ENCODE results near the gene ZNF639. TPM values are rescaled to one million over a fixed set of nuclear protein-coding genes. Genes with fewer than 3 reads are reported as not detected.

Gene ZNF639
- total RNA-seq, 1 donor from 2014 or later: 37.3 TPM

- Histone ChIP-seq H3K4me1 (no peaks in the 10 kb centered on the region), H3K9me3 (no peaks in the 10 kb centered on the region), H3K27me3 (no peaks in the 10 kb centered on the region), H3K36me3 (no peaks in the 10 kb centered on the region), H3K4me3 (no peak overlapping the region), H3K27ac (no peak overlapping the region)
- no peak for DNase-seq (ENCODE audit: extremely low spot score in 2 of 2)
- intact Hi-C loops (cut with DNase I): no loop called here
- TF ChIP-seq POLR2A (IDR thresholded peaks at IDR 0.05) (no peak), CTCF (IDR thresholded peaks at IDR 0.05) (no peak), POLR2AphosphoS5 (IDR thresholded peaks at IDR 0.05; ENCODE audit: insufficient read depth in 1 of 2, low read depth in 1 of 2) (no peak)
Measured at GRCh38 chr3:179289295-179289694, 33.5 kb upstream of the ZNF639 start.

GRCh38 chr3:179292450-179292849 lies 30.4 kb upstream of the ZNF639 start:
- Histone ChIP-seq H3K27ac (no peak overlapping the region), H3K36me3 (no peaks in the 10 kb centered on the region), H3K4me3 (no peak overlapping the region), H3K4me1 (no peaks in the 10 kb centered on the region), H3K9me3 (no peaks in the 10 kb centered on the region), H3K27me3 (no peaks in the 10 kb centered on the region)
- DNase-seq (ENCODE audit: extremely low spot score in 2 of 2): no peak
- intact Hi-C loops (cut with DNase I): no loop called here
- TF ChIP-seq POLR2A (IDR thresholded peaks at IDR 0.05) (no peak), CTCF (IDR thresholded peaks at IDR 0.05) (no peak), POLR2AphosphoS5 (IDR thresholded peaks at IDR 0.05; ENCODE audit: insufficient read depth in 1 of 2, low read depth in 1 of 2) (no peak)

- Histone ChIP-seq H3K27ac (no peak overlapping the region), H3K4me1 (no peaks in the 10 kb centered on the region), H3K4me3 (no peak overlapping the region), H3K9me3 (no peaks in the 10 kb centered on the region), H3K36me3 (no peaks in the 10 kb centered on the region), H3K27me3 (no peaks in the 10 kb centered on the region)
- DNase-seq (ENCODE audit: extremely low spot score in 2 of 2): no peak
- intact Hi-C loops (cut with DNase I): no loop called here
- TF ChIP-seq POLR2A (IDR thresholded peaks at IDR 0.05) (no peak), POLR2AphosphoS5 (IDR thresholded peaks at IDR 0.05; ENCODE audit: insufficient read depth in 1 of 2, low read depth in 1 of 2) (no peak), CTCF (IDR thresholded peaks at IDR 0.05) (no peak)
Measured at GRCh38 chr3:179297971-179298725, 24.7 kb upstream of the ZNF639 start.

GRCh38 chr3:179299316-179299715 lies 23.5 kb upstream of the ZNF639 start:
- no peak overlapping the region for H3K4me3 ChIP-seq
- DNase-seq (ENCODE audit: extremely low spot score in 2 of 2): no peak
- no peaks in the 10 kb centered on the region for H3K36me3 ChIP-seq
- TF ChIP-seq POLR2A (IDR thresholded peaks at IDR 0.05) (no peak), CTCF (IDR thresholded peaks at IDR 0.05) (no peak), POLR2AphosphoS5 (IDR thresholded peaks at IDR 0.05; ENCODE audit: insufficient read depth in 1 of 2, low read depth in 1 of 2) (no peak)
- H3K27me3 ChIP-seq: no peaks in the 10 kb centered on the region
- H3K27ac ChIP-seq: no peak overlapping the region
- no peaks in the 10 kb centered on the region for H3K4me1 ChIP-seq
- intact Hi-C loops (cut with DNase I): no loop called here
- no peaks in the 10 kb centered on the region for H3K9me3 ChIP-seq

- DNase-seq (ENCODE audit: extremely low spot score in 2 of 2): no peak
- H3K9me3 ChIP-seq: no peaks in the 10 kb centered on the region
- no peak overlapping the region for H3K4me3 ChIP-seq
- TF ChIP-seq POLR2A (IDR thresholded peaks at IDR 0.05): no peak
- no peak for TF ChIP-seq CTCF (IDR thresholded peaks at IDR 0.05)
- TF ChIP-seq POLR2AphosphoS5 (IDR thresholded peaks at IDR 0.05; ENCODE audit: insufficient read depth in 1 of 2, low read depth in 1 of 2): no peak
- H3K4me1 ChIP-seq: no peaks in the 10 kb centered on the region
- intact Hi-C loops (cut with DNase I): no loop called here
- H3K27me3 ChIP-seq: no peaks in the 10 kb centered on the region
- no peaks in the 10 kb centered on the region for H3K36me3 ChIP-seq
- H3K27ac ChIP-seq: no peak overlapping the region
Measured at GRCh38 chr3:179299999-179300613, 22.7 kb upstream of the ZNF639 start.

Data from vagina (tissue), 2 donors.